Panc1 (cell line): Measurements from ENCODE around the gene GAREM2.

Experiments used
- CTCF ChIP-seq: fragments of 450-650 bp; IDR thresholded peaks from 2 replicates; pipeline ENCODE4 v1.5.1; 2017; ENCODE audit warnings: mild to moderate bottlenecking
- POLR2AphosphoS5 ChIP-seq: IDR thresholded peaks from 2 replicates; pipeline ENCODE4 v1.6.1; 2012; ENCODE audit warnings: mild to moderate bottlenecking, low read depth, low read length, moderate library complexity
- REST ChIP-seq, 2 experiments: IDR thresholded peaks; 2 replicates each; pipeline ENCODE4 v1.6.1; 2011 to 2012; ENCODE audit warnings: low read depth in 2 of 2, control low read depth in 1 of 2, low read length in 1 of 2, mild to moderate bottlenecking in 1 of 2, moderate library complexity in 1 of 2; ENCODE audit not compliant: insufficient read depth in 1 of 2

- TF ChIP-seq POLR2AphosphoS5 (peak; percentile 69; the same call in 1 of the 2 replicates), REST (IDR thresholded peaks at IDR 0.05; ENCODE audit: insufficient read depth in 1 of 2, low read depth in 2 of 2, low read length in 1 of 2) (no peak), CTCF (no peak)
Measured at GRCh38 chr2:26139269-26140183, 33.4 kb upstream of the GAREM2 start.
